ENCODE measurements around the gene PIGC.
A peak's percentile ranks its signal among the peaks of the same experiment; 100 is the strongest.

The PIGC gene

GRCh38 chr1:172443666-172444453 lies at the start of gene PIGC:
TSS of gene PIGC (minus strand) at chr1:172444069. CDS start at chr1:172442622, 1,447 bp downstream.
- peak; percentile 85 for DNase-seq

DNA sequence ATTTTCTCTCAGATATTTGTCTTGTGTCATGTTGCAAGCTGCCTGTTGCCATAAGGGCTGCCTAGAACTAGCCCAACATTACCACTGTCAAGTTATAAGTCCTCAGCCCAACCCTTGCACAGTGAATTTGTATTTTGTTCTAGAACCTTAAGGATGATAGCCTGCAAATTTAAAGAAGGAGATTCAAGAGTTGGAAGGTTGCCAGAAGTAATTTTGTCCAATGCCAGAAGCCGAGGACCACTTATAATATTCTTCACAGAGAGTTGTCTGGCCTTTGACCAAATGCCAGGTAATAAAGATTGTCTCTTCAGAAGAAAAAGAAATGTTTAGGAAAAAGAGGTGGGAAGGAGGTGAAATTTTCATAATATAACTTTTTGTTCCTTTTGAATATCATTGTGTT lies 48.6 kb upstream of the PIGC start:
- no peak for DNase-seq

- DNase-seq = no peak
These were observed 46.0 kb upstream of the PIGC start for GRCh38 chr1:172489847-172490246.

- no peak for DNase-seq
These were observed 44.5 kb upstream of the PIGC start for GRCh38 chr1:172488393-172488792.

DNA sequence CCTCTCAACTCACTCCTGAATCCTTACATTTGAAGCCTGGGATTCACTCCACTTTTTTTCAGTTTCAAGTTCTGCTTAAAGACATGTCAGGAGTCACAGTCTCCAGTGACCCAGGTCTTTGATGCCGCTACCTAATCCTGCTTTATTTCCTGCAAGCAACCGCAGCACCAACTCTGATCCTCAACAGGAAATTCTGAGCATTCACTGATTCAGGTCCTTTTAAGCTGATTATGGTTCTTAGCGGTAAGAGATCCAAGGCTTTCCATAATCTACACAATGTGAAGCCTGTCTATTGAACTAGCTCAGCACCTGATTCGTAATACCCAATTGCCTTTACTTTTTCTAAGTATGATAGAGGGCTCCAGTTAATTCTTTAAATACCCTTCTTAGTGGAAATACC lies 43.7 kb upstream of the PIGC start:
- DNase-seq = no peak

DNA sequence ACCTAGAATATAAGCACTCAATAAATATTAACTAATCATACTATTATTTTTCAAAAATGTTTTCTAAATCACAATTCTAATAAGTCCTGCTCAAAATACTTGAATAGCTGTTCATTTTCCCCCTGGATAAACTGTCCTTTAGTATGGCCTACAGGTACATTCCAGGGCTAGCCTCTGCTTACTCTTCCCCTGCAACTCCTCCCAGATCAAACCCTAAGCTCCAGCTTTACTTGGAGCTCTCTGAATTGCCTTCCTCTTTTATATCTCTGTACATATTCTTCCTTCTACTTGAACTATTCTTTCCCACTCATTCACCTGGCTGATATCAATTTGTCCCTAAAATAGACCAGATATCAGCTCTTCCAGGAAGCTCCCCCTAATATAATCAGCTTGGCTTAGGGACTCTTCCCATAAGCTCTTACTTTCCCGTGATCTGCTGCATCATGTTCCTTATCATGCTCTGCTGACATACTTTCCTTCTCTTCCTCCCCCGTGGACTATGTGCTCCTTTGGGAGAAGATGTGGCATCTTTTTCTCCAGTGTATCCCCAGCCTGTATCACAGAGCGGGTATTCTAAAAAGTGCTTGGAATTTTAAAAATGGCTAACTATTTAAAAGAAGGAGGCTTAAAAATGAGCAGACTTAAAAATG lies 43.1 kb upstream of the PIGC start:
- DNase-seq = no peak

DNA sequence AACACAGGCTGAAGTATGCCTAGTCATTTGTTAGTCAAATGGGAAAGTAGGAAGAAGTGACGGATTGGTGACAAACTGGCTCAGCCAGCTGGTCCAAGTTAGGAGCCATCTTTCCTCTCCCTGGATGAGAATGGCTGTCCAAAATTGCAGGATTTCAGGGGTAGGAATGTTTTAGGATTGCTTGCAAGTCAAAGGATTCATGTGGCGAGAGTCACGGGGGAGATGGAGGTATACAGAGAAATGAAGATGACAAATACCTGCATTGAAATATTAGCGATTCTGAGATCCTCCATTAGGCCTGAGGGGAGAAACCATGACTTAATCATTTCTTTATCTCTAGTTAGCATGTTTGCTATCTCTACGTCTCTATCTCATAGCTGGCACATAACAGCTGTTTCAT lies 41.8 kb upstream of the PIGC start:
- no peak for DNase-seq

- no peak for DNase-seq
These were observed 40.4 kb upstream of the PIGC start for GRCh38 chr1:172484252-172484651.

- no peak for DNase-seq
These were observed 39.6 kb upstream of the PIGC start for GRCh38 chr1:172483448-172483847.

- peak; percentile 16 for DNase-seq
These were observed 38.2 kb upstream of the PIGC start for GRCh38 chr1:172482044-172482443.

- DNase-seq = no peak
These were observed 36.6 kb upstream of the PIGC start for GRCh38 chr1:172480431-172480830.

GRCh38 chr1:172478485-172478884 lies 34.6 kb upstream of the PIGC start:
- DNase-seq = no peak

DNA sequence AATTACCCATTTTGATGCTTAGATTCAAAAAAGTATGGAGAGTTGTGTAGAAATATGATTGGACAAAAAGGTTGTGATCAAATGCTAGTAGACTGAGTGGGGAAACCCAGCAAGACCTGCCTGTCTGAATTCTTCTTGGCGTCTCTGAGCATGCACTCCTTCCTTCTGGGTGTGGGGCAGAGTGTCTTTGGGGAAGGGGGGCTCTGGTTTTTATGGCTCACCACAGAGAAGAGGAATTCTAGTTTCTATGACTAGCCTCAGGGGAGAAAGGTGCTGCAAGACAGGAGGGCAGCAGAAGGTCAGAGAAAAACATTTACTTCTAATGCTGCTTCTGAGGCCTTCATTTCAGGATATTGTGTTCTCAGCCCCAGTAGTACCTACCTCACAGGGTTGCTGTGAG lies 33.9 kb upstream of the PIGC start:
- DNase-seq = no peak

GRCh38 chr1:172477216-172477615 lies 33.3 kb upstream of the PIGC start:
- no peak for DNase-seq

- peak; percentile 70 for DNase-seq
These were observed 32.4 kb upstream of the PIGC start for GRCh38 chr1:172476218-172476811.

- DNase-seq = no peak
These were observed 30.0 kb upstream of the PIGC start for GRCh38 chr1:172473842-172474241.

GRCh38 chr1:172473302-172473701 lies 29.4 kb upstream of the PIGC start:
- no peak for DNase-seq

DNA sequence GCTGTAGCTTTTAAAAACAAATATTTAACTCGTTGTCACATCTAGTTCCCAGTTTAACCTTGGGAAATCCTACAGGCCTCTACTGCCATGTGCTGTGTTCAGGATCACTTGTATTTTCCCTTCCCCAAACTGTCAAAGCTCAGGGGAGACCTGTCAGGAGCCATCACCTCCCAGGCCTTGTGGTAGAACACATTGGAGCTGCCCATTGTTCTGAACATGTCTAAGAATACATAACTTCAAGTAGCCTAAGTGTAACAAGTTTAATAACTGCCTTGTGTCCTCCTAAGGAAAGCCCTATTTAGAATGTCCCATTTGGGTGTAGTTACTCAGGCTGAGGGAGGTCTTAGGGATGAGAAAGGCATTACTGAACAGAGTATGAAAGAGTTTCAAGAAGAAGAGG lies 28.6 kb upstream of the PIGC start:
- DNase-seq = no peak

DNA sequence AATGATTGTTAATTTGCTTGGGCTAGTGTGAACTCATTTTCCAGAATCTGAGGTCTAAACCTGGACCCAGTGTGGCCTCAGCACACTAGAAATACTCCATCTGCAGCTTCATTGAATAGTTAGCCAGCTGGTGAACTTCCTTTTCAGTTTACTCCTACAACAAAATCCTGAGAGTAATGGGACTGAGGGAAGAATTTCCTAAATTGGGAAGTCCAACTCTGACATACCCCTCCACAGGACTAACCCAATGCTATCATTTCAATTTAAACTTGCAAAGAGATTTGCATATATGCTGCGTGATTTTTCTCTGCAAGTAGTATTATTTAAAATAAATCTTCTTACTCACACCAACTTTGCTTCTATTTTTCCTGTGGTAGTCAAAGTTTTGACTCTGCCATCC lies 27.8 kb upstream of the PIGC start:
- DNase-seq = no peak

GRCh38 chr1:172470149-172470548 lies 26.3 kb upstream of the PIGC start:
- no peak for DNase-seq

DNA sequence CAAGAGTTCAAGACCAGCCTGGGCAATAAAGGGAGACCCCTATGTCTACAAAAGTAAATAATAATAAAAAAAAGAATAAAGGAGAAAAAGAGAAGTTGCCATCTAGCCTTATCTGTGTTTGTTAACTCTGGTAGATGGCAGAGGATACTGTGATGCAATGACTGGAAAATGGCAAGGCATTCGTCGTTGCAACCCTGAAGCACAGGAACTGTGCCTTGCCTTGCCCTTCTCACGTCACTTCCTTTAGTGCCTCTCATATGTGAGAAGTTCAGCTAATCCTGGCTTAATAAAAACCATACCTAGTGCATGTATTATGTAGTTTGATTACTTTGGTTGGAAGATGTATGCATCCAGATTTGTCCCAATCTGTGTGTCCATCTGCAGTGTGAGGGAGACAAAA lies 25.8 kb upstream of the PIGC start:
- DNase-seq = no peak

GRCh38 chr1:172468296-172468695 lies 24.4 kb upstream of the PIGC start:
- no peak for DNase-seq

GRCh38 chr1:172467446-172467845 lies 23.6 kb upstream of the PIGC start:
- no peak for DNase-seq

- DNase-seq = peak; percentile 58
These were observed 23.0 kb upstream of the PIGC start for GRCh38 chr1:172466795-172467407.
